Bronchial epithelial cell (primary cell): ENCODE measurements around the gene COL4A1. TPM values are rescaled to one million over a fixed set of nuclear protein-coding genes. Genes with fewer than 3 reads are reported as not detected.

Experiments
- DNase-seq: peaks from one replicate; pipeline ENCODE4 v3.0.0-alpha.2; 2010; ENCODE audit warnings: low read depth
- FAIRE-seq: peaks from 2 replicates; lab custom pipeline; 2011; peaks lifted over from hg19 to GRCh38; lab: Jason Lieb, UNC
- H3K27me3 ChIP-seq: 2 replicates; pipeline ENCODE4 v1.5.1; 2011; ENCODE audit warnings: low read length; ENCODE audit not compliant: control insufficient read depth, insufficient read depth
- H3K36me3 ChIP-seq: 2 replicates; pipeline ENCODE4 v1.5.1; 2011; ENCODE audit warnings: low read length; ENCODE audit not compliant: control insufficient read depth, insufficient read depth
- H3K4me3 ChIP-seq: 2 replicates; pipeline ENCODE4 v1.5.1; 2011; ENCODE audit warnings: mild to moderate bottlenecking, low read depth, low read length, control low read depth
- total RNA-seq: library from RNA; depleted of rRNA; stranded (reverse); fragments of >200 nt; gene quantifications from 2 replicates; pipeline ENCODE4 v1.2.1, GENCODE V29; 2014
- TF ChIP-seq, protein P1 (sequence below): IDR thresholded peaks from 2 replicates; pipeline ENCODE4 v1.5.1; 2011; ENCODE audit warnings: mild to moderate bottlenecking, moderate library complexity, low read length, control low read depth, inconsistent platforms; ENCODE audit not compliant: insufficient read depth, severe bottlenecking

The COL4A1 gene
- total RNA-seq, 1 donor from 2014 or later: 7.4 TPM

DNA sequence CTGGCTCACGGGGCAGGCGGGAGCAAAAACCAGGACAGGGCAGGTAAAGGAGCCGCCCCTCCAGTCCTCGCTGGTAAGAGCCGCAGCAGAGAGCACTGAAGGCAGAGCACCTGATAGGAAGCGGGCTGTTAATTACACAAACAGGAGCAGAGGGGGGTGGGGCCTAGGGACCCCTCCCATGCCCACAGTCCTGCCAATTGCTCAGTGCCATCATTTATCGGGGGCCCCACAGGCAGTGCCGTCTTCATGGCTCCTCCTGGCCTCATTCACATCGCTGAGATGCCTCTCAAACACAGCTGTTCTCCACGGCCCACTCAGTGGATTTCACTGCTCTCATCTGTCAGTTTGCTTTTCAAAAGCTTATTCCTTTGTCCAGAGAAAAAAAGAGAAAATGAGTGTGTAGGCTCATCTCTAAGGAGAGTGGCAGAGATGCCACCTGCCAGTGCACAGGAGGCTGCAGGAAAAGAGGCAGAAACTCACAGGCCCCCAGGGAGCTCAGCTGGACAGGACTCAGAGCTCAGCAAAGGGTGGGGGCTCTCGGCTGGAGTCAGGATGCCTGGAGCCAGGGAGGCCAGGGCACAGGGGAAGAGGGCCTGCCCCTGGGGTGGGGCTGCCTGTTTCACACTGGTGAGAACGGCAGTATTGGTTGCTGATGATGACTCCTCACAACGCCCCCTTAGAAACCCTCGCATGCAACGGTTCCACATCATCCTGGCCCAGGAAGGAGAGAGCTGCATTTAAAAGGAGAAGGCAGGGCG, 174.6 kb downstream of the COL4A1 start:
- DNase-seq: no peak
- no peak for FAIRE-seq
- peaks cover 3% of the 10 kb centered on the region for H3K27me3 ChIP-seq
- TF ChIP-seq, protein P1, sequence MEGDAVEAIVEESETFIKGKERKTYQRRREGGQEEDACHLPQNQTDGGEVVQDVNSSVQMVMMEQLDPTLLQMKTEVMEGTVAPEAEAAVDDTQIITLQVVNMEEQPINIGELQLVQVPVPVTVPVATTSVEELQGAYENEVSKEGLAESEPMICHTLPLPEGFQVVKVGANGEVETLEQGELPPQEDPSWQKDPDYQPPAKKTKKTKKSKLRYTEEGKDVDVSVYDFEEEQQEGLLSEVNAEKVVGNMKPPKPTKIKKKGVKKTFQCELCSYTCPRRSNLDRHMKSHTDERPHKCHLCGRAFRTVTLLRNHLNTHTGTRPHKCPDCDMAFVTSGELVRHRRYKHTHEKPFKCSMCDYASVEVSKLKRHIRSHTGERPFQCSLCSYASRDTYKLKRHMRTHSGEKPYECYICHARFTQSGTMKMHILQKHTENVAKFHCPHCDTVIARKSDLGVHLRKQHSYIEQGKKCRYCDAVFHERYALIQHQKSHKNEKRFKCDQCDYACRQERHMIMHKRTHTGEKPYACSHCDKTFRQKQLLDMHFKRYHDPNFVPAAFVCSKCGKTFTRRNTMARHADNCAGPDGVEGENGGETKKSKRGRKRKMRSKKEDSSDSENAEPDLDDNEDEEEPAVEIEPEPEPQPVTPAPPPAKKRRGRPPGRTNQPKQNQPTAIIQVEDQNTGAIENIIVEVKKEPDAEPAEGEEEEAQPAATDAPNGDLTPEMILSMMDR: no peak
- H3K36me3 ChIP-seq: no peaks in the 10 kb centered on the region
- no peak overlapping the region for H3K4me3 ChIP-seq

DNA sequence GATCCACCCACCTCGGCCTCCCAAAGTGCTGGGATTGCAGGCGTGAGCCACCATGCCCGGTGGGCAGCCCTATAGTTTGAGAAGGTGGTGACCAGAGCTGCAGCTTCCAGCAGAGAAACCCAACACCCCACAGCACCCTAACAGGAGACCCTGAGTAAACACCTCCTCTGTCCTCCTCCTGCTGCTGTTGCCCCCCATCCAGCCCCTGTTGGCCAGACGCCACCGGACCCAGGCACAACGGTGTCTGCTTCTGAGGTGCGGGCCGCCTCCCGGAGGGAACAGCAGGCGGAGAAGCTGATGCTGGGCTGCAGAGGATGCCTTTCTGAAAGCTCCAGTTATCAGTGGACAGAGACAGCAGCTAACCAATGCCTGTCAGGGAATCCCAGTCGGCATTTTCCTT, 175.5 kb downstream of the COL4A1 start:
- DNase-seq (no peak), FAIRE-seq (no peak)
- TF ChIP-seq, protein P1: no peak
- H3K36me3 ChIP-seq: no peaks in the 10 kb centered on the region
- no peak overlapping the region for H3K4me3 ChIP-seq
- no peaks in the 10 kb centered on the region for H3K27me3 ChIP-seq

DNA sequence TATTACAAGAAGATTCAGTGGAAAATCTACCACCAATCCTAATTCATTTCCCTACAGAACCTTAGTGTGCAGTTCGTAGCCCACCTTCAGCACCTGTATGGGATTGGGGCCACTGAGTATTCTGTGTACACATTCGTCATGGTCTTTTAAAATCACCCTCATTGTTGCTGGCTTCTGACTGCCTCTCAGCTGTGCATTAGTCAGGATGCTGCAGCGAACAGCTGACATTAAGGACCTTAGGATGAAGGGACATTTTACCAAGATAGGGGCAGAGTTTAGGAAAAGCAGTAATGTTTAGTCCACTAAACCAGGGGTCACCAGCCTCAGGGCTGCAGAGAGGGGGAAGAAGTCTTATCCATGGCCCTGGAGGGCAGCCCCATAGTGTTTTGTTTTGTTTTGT, 176.5 kb downstream of the COL4A1 start:
- FAIRE-seq (no peak), DNase-seq (no peak)
- no peaks in the 10 kb centered on the region for H3K36me3 ChIP-seq
- TF ChIP-seq, protein P1: no peak
- no peak overlapping the region for H3K4me3 ChIP-seq
- no peaks in the 10 kb centered on the region for H3K27me3 ChIP-seq

DNA sequence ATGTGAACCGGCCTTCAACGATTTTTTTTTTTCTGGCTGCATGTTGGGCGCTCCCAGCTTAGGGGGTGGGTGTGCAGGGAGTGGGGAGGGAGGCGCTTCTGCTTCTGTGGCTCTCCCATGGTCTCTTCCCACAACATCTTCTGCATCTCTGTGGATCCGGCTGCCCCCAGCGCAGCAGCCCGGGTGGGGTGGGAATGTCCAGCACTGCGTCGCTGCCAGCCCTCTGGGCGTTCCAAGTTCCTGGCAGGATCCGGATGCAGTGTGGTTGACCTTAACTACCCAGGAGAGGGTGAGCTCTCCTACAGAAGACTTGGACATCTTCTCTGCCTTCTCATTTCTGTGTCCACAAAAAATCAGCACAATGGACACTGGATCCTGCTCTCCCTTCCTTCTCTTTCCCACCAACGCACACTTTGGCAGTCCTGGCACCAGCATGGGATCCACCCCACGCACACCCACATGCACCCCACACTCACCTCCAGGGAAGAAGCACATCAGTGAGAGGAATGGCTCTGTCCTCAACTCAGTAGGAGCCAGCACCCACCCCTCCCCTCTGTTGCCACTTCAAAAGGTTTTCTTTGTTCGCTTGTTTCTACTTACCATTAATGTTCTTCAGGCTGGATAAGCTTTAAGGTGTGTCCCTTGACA, 177.3 kb downstream of the COL4A1 start:
- TF ChIP-seq, protein P1: no peak
- Histone ChIP-seq H3K36me3 (no peaks in the 10 kb centered on the region), H3K4me3 (no peak overlapping the region), H3K27me3 (no peaks in the 10 kb centered on the region)
- no peak for DNase-seq
- FAIRE-seq: no peak

DNA sequence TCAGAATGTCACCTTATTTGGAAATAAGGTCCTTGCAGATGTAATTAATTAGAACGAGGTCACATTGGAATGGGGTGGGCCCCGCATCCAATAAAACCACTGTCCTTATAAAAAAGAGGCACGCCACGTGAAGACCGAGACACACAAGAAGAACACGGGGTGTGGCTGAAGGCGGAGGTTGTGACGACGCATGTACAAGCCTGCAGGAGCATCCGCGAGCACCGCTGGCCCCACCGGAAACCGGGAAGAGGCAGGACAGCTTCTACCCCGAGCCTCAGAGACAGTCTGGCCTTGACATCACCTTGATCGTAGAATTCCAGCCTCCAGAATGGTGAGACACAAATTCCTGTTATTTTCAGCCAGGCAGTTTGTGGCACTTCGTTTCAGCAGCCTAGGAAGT, 177.9 kb downstream of the COL4A1 start:
- no peaks in the 10 kb centered on the region for H3K36me3 ChIP-seq
- no peak overlapping the region for H3K4me3 ChIP-seq
- FAIRE-seq (no peak), DNase-seq (no peak)
- TF ChIP-seq, protein P1: no peak
- no peaks in the 10 kb centered on the region for H3K27me3 ChIP-seq
